Measurements from ENCODE around the gene ZBTB34.
A peak's percentile ranks its signal among the peaks of the same experiment; 100 is the strongest.

ZBTB34 gene

GRCh38 chr9:126827227-126827626 lies 33.2 kb upstream of the ZBTB34 start:
- Histone ChIP-seq H3K9ac (ENCODE audit: insufficient read length) (no peak overlapping the region), H3K27ac (no peak overlapping the region), H3K9me3 (ENCODE audit: low read depth, low read length) (no peaks in the 10 kb centered on the region), H3K36me3 (ENCODE audit: insufficient read depth, low read length) (peaks cover 2% of the 10 kb centered on the region; the same call in 1 of the 2 replicates), H3K4me3 (no peak overlapping the region)
- DNase-seq (ENCODE audit: low read depth, low spot score), result no peak
- TF ChIP-seq FOXP2 (optimal IDR thresholded peaks at IDR 0.05; ENCODE audit: control extremely low read depth, extremely low read length, insufficient read depth) (no peak), EZH2 (IDR thresholded peaks at IDR 0.05) (no peak), POLR2AphosphoS5 (IDR thresholded peaks at IDR 0.05; ENCODE audit: borderline replicate concordance, low read depth, low read length) (no peak)

- H3K36me3 ChIP-seq (ENCODE audit: insufficient read depth, low read length), result peaks cover 20% of the 10 kb centered on the region
- H3K9ac ChIP-seq (ENCODE audit: insufficient read length), result no peak overlapping the region
- DNase-seq (ENCODE audit: low read depth, low spot score), result no peak
- H3K9me3 ChIP-seq (ENCODE audit: low read depth, low read length), result no peaks in the 10 kb centered on the region
- TF ChIP-seq EZH2 (IDR thresholded peaks at IDR 0.05) (no peak), POLR2AphosphoS5 (IDR thresholded peaks at IDR 0.05; ENCODE audit: borderline replicate concordance, low read depth, low read length) (no peak), FOXP2 (optimal IDR thresholded peaks at IDR 0.05; ENCODE audit: control extremely low read depth, extremely low read length, insufficient read depth) (no peak)
- H3K27ac ChIP-seq, result peak overlapping the region; percentile 62
- peak overlapping the region; percentile 15; the same call in 1 of the 2 replicates for H3K4me3 ChIP-seq
These were observed 31.4 kb upstream of the ZBTB34 start for GRCh38 chr9:126829035-126829434.

DNA sequence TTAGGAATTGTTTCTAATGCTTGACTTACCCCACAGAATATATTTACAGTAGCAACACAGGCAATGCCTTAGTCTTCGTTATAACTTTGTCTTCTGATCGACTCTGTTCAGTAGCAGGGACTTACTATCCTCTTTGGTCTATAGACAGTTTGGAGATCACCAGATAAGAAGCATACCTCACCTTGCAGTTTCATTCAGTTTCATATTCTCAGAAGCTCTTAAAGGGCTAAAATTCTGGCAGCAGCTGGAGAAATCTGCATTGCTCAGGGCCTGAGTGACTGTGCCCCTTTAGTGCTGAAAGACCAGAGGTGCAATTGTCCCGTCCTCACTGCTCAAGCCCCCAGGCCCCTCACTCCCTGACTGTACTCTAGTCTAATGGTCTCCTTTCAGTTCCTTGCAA lies 29.6 kb upstream of the ZBTB34 start:
- Histone ChIP-seq H3K27ac (no peak overlapping the region), H3K9ac (ENCODE audit: insufficient read length) (no peak overlapping the region), H3K4me3 (no peak overlapping the region), H3K36me3 (ENCODE audit: insufficient read depth, low read length) (peaks cover 27% of the 10 kb centered on the region), H3K9me3 (ENCODE audit: low read depth, low read length) (no peaks in the 10 kb centered on the region)
- TF ChIP-seq EZH2 (IDR thresholded peaks at IDR 0.05) (no peak), FOXP2 (optimal IDR thresholded peaks at IDR 0.05; ENCODE audit: control extremely low read depth, extremely low read length, insufficient read depth) (no peak), POLR2AphosphoS5 (IDR thresholded peaks at IDR 0.05; ENCODE audit: borderline replicate concordance, low read depth, low read length) (no peak)
- DNase-seq (ENCODE audit: low read depth, low spot score), result no peak

DNA sequence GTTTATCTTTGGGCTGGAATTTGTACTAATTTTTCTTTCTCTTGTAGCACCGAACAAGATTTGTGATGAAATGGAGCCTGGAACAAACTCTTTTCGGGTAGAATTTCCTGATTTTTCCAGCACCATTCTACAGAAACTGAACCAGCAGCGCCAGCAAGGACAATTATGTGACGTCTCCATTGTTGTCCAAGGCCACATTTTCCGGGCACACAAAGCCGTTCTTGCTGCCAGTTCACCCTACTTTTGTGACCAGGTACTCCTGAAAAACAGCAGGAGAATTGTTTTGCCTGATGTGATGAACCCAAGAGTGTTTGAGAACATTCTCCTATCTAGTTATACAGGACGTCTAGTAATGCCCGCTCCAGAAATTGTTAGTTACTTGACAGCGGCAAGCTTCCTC lies 28.0 kb upstream of the ZBTB34 start:
- TF ChIP-seq EZH2 (IDR thresholded peaks at IDR 0.05) (no peak), POLR2AphosphoS5 (IDR thresholded peaks at IDR 0.05; ENCODE audit: borderline replicate concordance, low read depth, low read length) (no peak), FOXP2 (optimal IDR thresholded peaks at IDR 0.05; ENCODE audit: control extremely low read depth, extremely low read length, insufficient read depth) (no peak)
- Histone ChIP-seq H3K9me3 (ENCODE audit: low read depth, low read length) (no peaks in the 10 kb centered on the region), H3K36me3 (ENCODE audit: insufficient read depth, low read length) (peaks cover 27% of the 10 kb centered on the region)

GRCh38 chr9:126833020-126833419 lies 27.4 kb upstream of the ZBTB34 start:
- H3K4me3 ChIP-seq, result no peak overlapping the region
- DNase-seq (ENCODE audit: low read depth, low spot score), result no peak
- no peaks in the 10 kb centered on the region for H3K9me3 ChIP-seq (ENCODE audit: low read depth, low read length)
- TF ChIP-seq POLR2AphosphoS5 (IDR thresholded peaks at IDR 0.05; ENCODE audit: borderline replicate concordance, low read depth, low read length) (no peak), EZH2 (IDR thresholded peaks at IDR 0.05) (no peak), FOXP2 (optimal IDR thresholded peaks at IDR 0.05; ENCODE audit: control extremely low read depth, extremely low read length, insufficient read depth) (no peak)
- no peak overlapping the region for H3K27ac ChIP-seq
- H3K9ac ChIP-seq (ENCODE audit: insufficient read length), result no peak overlapping the region
- peaks cover 27% of the 10 kb centered on the region for H3K36me3 ChIP-seq (ENCODE audit: insufficient read depth, low read length)

More for the DNA sequence above, 28.0 kb upstream of the ZBTB34 start:
- H3K27ac ChIP-seq, result no peak overlapping the region
- DNase-seq (ENCODE audit: low read depth, low spot score), result no peak
- no peak overlapping the region for H3K9ac ChIP-seq (ENCODE audit: insufficient read length)
- H3K4me3 ChIP-seq, result no peak overlapping the region

DNA sequence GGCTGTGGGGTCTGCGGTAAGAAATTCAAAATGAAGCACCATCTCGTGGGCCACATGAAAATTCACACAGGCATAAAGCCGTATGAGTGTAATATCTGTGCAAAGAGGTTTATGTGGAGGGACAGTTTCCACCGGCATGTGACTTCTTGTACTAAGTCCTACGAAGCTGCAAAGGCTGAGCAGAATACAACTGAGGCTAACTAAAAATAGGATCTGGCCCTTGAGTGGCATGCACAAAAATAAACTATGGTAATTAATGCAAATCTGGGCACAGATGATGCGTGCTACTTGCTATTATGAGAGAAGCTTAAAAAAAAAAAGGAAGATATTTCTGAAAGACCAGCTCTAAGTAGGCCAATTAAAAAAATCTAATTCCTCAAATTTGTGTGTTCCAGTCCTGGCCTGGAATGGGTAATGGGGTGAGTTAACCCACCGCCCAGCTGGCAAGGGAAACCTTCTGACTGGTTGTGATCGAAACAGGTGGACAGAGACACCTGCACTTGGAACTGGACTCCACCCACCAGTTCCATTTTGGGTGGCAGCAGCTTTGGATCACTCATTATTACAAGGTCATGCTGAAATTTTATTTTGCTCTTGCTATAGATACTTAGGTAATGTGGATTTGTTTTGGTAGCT lies 26.6 kb upstream of the ZBTB34 start:
- Histone ChIP-seq H3K9ac (ENCODE audit: insufficient read length) (no peak overlapping the region), H3K9me3 (ENCODE audit: low read depth, low read length) (no peaks in the 10 kb centered on the region), H3K27ac (no peak overlapping the region), H3K36me3 (ENCODE audit: insufficient read depth, low read length) (peaks cover 27% of the 10 kb centered on the region), H3K4me3 (no peak overlapping the region)
- TF ChIP-seq POLR2AphosphoS5 (IDR thresholded peaks at IDR 0.05; ENCODE audit: borderline replicate concordance, low read depth, low read length) (no peak), EZH2 (IDR thresholded peaks at IDR 0.05) (no peak), FOXP2 (optimal IDR thresholded peaks at IDR 0.05; ENCODE audit: control extremely low read depth, extremely low read length, insufficient read depth) (no peak)
- no peak for DNase-seq (ENCODE audit: low read depth, low spot score)

GRCh38 chr9:126834672-126835071 lies 25.8 kb upstream of the ZBTB34 start:
- TF ChIP-seq FOXP2 (optimal IDR thresholded peaks at IDR 0.05; ENCODE audit: control extremely low read depth, extremely low read length, insufficient read depth), result no peak
- TF ChIP-seq POLR2AphosphoS5 (IDR thresholded peaks at IDR 0.05; ENCODE audit: borderline replicate concordance, low read depth, low read length), result no peak
- TF ChIP-seq EZH2 (IDR thresholded peaks at IDR 0.05), result no peak
- DNase-seq (ENCODE audit: low read depth, low spot score), result no peak
- Histone ChIP-seq H3K4me3 (no peak overlapping the region), H3K27ac (no peak overlapping the region), H3K9me3 (ENCODE audit: low read depth, low read length) (no peaks in the 10 kb centered on the region), H3K9ac (ENCODE audit: insufficient read length) (no peak overlapping the region), H3K36me3 (ENCODE audit: insufficient read depth, low read length) (peaks cover 27% of the 10 kb centered on the region)

DNA sequence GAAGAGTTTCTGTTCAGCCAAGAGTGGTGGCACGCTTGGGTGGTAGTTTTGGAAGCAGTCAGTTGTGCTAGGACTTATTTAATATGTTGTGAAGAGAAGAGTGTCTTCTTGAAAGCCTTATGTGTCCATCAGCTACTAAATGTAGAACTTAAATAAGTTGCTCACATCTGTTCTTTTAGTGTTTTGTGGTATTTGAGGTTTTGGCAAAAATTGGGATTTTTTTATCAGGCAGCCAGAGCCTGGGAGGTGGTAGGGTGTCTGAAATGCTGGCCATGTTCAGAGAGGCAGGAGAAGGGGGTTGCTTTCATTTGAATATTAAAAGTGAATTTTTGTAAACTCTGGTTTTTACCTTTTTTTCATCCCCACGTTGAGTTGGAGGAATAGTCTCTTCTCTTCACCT lies 24.2 kb upstream of the ZBTB34 start:
- Histone ChIP-seq H3K4me3 (no peak overlapping the region), H3K9me3 (ENCODE audit: low read depth, low read length) (no peaks in the 10 kb centered on the region), H3K9ac (ENCODE audit: insufficient read length) (no peak overlapping the region), H3K27ac (0 out of 2 replicates have a peak overlapping the region, but pooled peaks have one; percentile 0), H3K36me3 (ENCODE audit: insufficient read depth, low read length) (peaks cover 27% of the 10 kb centered on the region)
- DNase-seq (ENCODE audit: low read depth, low spot score), result no peak
- TF ChIP-seq POLR2AphosphoS5 (IDR thresholded peaks at IDR 0.05; ENCODE audit: borderline replicate concordance, low read depth, low read length), result no peak
- no peak for TF ChIP-seq FOXP2 (optimal IDR thresholded peaks at IDR 0.05; ENCODE audit: control extremely low read depth, extremely low read length, insufficient read depth)
- TF ChIP-seq EZH2 (IDR thresholded peaks at IDR 0.05), result no peak

Data from SK-N-MC (cell line).